HG03097 (cell line): ENCODE data around the gene RUFY3.
A peak's percentile ranks its signal among the peaks of the same experiment; 100 is the strongest.
"Not testable (repeated sequence)": the region's sequence is repeated elsewhere in the genome, so short reads cannot be mapped to it uniquely, and the experiment has no call there.

ENCODE experiments used
- ATAC-seq: cut with Tn5 transposase; IDR thresholded peaks from one replicate; pipeline ENCODE4 v1.9.1; 2021; ENCODE audit not compliant: unreplicated experiment, low FRiP score

The RUFY3 gene

GRCh38 chr4:70838666-70839588 lies 117.2 kb downstream of the RUFY3 start:
- peak; percentile 54 for ATAC-seq

- ATAC-seq, result peak; percentile 65
Measured at GRCh38 chr4:70839589-70840093, 117.9 kb downstream of the RUFY3 start, which contains the start of gene GRSF1. Gene GRSF1, minus strand, starts transcription at chr4:70839890. Its CDS starts 63 bp downstream, at chr4:70839827.

- not testable (repeated sequence) for ATAC-seq
Measured at GRCh38 chr4:70840137-70840536, 118.4 kb downstream of the RUFY3 start.

- not testable (repeated sequence) for ATAC-seq
Measured at GRCh38 chr4:70840631-70841030, 118.9 kb downstream of the RUFY3 start.

- ATAC-seq, result no peak
Measured at GRCh38 chr4:70841211-70841610, 119.4 kb downstream of the RUFY3 start.

GRCh38 chr4:70841951-70842350 lies 120.2 kb downstream of the RUFY3 start:
- no peak for ATAC-seq

GRCh38 chr4:70842761-70843435 lies 121.1 kb downstream of the RUFY3 start:
- no peak for ATAC-seq

- no peak for ATAC-seq
Measured at GRCh38 chr4:70844180-70844579, 122.4 kb downstream of the RUFY3 start.

- no peak for ATAC-seq
Measured at GRCh38 chr4:70849291-70849690, 127.5 kb downstream of the RUFY3 start.

- ATAC-seq, result no peak
Measured at GRCh38 chr4:70855464-70855863, 133.7 kb downstream of the RUFY3 start.
